Measurements from ENCODE around the gene STAT6.

Gene STAT6

GRCh38 chr12:57091638-57092528, 19.3 kb downstream of the STAT6 start:
- no peak for DNase-seq (ENCODE audit: extremely low read depth, low read depth)
- TF ChIP-seq CTCF (IDR thresholded peaks at IDR 0.05; ENCODE audit: low read depth, low read length), result no peak

- DNase-seq (ENCODE audit: extremely low read depth, low read depth), result no peak
- TF ChIP-seq CTCF (IDR thresholded peaks at IDR 0.05; ENCODE audit: low read depth, low read length), result peak; percentile 31
Observed at GRCh38 chr12:57090924-57091637, 20.1 kb downstream of the STAT6 start.

- no peak for TF ChIP-seq CTCF (IDR thresholded peaks at IDR 0.05; ENCODE audit: low read depth, low read length)
- DNase-seq (ENCODE audit: extremely low read depth, low read depth), result no peak
Observed at GRCh38 chr12:57090490-57090889, 20.7 kb downstream of the STAT6 start.

GRCh38 chr12:57089271-57090245, 21.6 kb downstream of the STAT6 start:
- TF ChIP-seq CTCF (IDR thresholded peaks at IDR 0.05; ENCODE audit: low read depth, low read length), result no peak

GRCh38 chr12:57088354-57089270, 22.6 kb downstream of the STAT6 start, which contains the start of gene NAB2:
TSS of gene NAB2 (plus strand) at chr12:57089114. CDS start at chr12:57089272, 158 bp downstream.
- no peak for TF ChIP-seq CTCF (IDR thresholded peaks at IDR 0.05; ENCODE audit: low read depth, low read length)
- DNase-seq (ENCODE audit: extremely low read depth, low read depth), result peak; percentile 96

More at GRCh38 chr12:57089271-57090245, 21.6 kb downstream of the STAT6 start:
- no peak for DNase-seq (ENCODE audit: extremely low read depth, low read depth)

DNA sequence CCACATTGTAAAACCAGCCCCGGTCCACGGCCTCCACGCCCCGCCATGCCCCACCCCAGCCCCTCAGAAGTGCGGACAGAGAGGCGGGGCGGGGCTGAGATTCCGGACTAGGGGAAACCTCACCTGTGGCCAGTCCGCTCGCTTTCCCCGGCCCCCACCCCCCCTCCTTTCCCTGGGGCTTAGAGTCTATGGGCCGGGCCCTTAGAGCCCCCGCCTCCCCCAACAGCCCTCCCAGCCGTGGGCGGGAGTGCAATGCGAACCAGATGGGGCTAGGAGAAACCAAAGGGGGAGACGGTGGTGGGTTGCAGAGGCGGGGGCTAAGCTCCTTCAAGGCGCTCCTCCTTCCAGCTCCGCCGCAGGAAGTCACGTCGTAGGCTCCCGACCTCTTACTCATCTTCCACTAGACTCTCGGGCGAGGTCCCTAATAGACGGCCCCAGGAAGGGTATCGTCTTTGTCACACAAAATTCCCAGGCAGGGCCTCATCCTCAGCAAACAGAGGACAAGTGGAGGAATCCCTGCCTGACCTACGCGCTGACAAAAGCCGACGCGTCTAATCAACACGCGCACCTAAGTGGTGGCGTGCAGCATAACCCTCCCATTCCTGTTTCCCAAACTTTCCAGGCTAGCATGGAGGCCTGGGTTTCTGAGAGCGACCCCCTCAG, 23.3 kb downstream of the STAT6 start:
- DNase-seq (ENCODE audit: extremely low read depth, low read depth), result peak; percentile 95
- TF ChIP-seq CTCF (IDR thresholded peaks at IDR 0.05; ENCODE audit: low read depth, low read length), result no peak
